GF-D8 (cell line): Measurements from ENCODE around the gene DOC2B.

ENCODE experiments used
- DNase-seq: peaks from one replicate; lab custom pipeline; 2025; lab: John Stamatoyannopoulos, UW

The DOC2B gene

DNA sequence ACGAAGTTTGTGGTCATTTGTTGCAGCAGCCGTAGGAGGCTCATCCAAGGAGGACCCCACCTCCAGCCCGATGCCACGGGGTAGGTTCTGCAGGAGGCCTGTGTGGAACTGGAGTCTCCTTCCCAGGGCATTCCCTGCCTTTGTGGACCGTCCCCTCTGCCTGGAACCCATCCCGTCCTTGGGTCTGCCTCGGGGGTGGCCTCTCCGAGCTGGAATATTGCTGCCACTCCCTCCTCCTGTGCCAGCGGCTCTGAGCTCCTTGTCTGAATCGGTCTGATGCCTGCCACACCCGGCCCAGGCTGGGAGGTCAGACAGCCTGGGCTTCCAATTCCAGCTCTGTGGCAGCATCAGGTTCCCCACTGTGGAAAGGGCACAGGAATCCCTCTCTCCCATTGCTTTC, 18.8 kb downstream of the DOC2B start:
- DNase-seq, result no peak

DNA sequence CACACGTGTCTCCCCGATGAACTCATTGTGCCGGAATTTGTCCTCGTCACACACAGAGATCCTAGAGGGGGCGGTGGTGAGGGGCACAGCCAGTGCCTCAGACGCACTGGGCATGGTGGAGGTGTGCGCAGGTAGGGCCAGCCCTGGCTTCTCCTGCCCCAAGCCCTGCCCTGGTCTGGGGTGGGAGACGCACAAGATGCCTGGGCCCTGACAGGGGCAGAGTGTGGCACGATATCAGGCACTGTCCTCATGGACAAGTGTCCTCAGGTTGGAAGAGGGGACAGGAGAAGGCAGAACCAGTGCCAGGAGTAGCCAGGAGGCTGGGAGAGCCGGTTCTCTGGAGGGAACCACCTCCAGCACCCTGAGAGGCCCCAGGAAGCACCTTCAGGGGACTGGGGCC, 20.0 kb downstream of the DOC2B start:
- DNase-seq, result no peak

DNA sequence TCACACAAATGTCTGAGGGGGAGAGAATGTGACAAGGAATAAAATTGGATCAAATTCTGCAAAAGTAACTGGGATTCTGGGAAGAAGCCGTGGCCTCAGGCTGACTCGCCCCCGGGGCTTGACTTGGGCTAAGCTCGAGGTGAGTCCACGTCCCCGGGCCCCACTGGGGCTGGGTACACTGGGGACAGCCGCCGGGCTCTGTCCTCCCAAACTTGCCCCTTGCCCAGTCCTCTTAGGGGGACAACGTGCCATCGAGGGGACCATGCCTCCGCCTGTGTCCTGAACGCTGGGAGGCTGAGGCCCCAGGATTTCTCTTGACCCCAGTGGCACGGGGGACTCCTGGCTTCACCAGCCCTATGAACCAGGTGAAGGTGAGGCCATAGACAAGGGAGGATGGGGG, 21.1 kb downstream of the DOC2B start:
- no peak for DNase-seq

DNA sequence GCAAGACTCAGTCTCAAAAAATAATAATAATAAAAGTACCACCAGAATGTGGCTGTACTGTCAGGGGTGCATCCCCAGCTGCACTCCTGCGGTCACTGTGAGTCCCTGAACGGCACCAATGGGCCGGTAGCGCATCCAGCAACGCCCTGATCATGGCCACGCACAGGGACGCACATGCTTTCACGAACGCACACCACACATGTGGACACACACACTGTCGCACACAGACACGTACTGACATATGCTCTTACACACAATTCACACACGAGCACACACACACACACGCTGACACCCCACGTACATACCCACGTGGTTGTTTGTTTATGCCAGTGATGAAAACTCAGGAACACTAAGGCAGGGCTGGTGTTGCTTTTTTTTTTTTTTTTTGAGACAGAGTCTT, 21.8 kb downstream of the DOC2B start:
- DNase-seq, result no peak

DNA sequence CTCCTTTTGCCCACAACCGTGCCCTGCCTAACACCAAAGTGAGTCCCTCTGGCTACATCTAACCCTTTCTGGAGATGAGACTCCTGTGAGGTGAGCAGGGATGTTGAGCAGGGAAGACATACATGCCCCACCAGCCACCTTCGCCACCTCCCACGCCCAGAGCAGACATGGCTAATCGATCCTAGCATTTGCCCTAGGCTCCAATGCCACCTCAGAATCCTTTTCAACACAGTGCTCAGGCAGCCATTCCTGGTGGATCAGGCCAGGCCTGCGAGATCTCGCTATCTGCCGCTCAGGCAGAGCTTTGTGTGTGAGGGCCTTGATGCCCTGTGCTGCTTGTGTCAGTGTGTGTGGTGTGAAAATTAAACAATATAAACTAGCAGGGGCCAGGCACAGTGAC, 23.1 kb downstream of the DOC2B start:
- DNase-seq, result no peak

DNA sequence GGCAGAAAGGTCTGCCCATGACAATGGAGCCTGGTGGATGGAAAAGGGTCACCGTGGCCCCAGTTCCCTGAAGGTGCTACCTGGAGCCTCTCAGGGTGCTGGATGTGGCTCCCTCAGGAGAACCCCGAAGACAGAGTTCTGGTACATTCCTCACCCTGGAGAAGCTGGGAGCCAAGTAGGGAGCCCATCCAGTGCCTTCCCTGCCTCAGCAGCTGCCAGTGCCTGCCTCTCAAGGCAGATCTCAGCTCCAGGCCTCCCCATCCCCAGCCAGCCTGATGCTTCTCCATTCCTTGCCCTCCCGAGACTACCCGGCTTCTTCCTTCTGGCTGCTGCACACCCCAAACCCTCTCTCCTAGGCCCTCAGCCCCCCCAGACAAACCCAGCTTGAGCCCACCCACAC, 23.5 kb downstream of the DOC2B start:
- no peak for DNase-seq

DNA sequence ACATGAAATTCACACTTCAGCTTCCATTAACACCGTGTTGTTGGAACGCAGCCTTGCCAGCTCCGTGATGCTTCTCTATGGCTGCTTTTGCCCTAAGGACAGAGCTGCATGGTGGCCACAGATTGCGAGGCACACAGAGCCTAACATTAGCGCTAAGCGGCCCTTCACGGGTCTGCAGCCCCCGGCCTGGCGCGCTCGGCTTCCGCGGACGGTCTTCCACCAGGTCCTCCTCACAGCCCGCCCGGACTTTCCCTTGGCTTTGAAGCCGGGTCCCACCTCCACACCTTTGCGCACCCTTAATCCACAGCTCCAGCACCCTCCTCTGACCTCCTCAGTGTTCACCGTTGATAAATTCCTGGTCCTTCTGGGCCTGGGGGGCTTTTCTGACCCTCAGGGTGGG, 24.5 kb downstream of the DOC2B start:
- no peak for DNase-seq

DNA sequence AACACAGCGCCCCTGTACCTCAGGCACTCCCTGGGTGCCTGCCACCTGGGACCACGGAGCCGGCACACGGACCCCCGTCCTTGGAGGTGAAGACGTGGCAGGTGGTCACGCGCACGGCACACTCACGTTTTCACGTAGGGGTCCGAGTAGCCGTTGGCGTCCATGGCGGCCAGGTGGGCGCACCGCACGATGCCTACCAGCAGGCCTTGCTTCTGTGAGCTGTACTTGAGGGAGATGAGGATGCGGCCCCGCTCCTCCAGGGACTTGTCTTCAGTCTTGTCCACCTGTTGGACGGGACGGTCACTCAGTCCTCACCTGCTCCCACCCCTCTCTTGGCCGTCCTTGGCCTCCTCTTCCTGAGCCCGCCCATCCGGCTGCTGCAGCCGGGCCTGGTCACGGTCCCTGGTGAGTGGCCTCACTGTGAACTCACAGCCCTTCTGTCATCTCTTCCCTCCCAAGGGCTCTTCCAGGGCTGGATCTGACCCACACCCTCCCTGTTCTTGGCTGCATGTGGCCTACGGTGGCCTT, 25.3 kb downstream of the DOC2B start:
- no peak for DNase-seq

DNA sequence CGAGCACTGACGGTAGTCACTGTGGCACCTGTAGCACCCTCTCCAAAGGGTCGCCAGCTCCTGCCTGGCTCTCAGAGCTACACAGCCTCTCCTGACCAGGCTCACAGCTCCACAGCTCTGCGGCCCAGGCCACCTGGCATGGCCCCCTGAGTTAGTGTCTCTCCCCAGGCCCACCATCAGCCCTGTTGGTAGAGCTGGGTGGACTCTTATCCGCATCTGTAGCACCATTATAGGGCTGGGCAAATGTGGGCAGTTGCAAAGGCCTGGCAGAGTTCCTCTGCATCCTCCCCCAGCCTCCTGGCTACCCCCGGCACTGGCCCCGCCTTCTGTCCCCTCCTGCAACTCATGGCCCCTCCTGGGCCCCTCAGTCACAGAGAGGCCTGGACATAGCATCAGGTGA, 25.9 kb downstream of the DOC2B start:
- DNase-seq, result no peak

DNA sequence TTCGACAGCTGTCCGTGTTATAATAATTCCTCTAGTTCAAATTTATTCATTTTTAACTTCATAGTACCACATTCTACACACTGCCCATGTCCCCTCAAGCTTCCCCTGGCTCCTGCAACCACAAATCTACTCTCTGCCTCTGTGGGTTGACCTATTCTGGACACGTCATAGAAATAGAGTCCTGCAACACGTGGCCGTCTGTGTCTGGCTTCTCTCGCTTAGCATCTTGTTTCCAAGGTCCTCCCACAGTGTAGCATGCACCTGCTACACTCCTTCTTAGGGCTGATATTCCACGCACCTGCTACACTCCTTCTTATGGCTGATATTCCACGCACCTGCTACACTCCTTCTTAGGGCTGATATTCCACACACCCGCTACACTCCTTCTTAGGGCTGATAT, 27.6 kb downstream of the DOC2B start:
- DNase-seq, result no peak

DNA sequence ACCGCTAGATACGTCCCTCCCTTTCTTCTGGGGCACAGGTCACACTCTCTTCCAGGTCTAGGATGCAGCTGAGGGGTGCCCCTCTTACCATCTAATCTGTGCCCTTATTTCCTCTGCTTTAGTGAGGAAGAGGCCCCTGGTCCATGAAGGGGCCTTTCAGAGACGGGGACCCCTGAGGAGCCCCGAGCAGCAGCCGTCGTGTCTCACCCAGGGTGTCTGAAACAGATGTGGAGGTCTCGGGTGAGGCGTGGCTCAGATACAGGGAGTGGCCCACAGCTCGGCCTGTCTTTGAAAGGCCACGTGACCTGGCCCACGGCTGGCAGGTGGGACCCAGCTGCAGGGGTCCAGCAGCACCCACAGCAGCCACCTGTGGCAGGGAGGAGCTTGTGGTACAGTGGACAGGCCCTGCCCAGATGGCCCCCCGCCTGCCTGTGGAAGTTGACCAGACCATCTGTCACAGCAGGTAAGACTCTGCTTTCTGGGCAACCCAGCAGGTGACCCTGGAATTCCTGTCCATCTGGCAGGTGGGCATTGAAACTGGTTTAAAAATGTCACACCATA, 28.5 kb downstream of the DOC2B start:
- no peak for DNase-seq

DNA sequence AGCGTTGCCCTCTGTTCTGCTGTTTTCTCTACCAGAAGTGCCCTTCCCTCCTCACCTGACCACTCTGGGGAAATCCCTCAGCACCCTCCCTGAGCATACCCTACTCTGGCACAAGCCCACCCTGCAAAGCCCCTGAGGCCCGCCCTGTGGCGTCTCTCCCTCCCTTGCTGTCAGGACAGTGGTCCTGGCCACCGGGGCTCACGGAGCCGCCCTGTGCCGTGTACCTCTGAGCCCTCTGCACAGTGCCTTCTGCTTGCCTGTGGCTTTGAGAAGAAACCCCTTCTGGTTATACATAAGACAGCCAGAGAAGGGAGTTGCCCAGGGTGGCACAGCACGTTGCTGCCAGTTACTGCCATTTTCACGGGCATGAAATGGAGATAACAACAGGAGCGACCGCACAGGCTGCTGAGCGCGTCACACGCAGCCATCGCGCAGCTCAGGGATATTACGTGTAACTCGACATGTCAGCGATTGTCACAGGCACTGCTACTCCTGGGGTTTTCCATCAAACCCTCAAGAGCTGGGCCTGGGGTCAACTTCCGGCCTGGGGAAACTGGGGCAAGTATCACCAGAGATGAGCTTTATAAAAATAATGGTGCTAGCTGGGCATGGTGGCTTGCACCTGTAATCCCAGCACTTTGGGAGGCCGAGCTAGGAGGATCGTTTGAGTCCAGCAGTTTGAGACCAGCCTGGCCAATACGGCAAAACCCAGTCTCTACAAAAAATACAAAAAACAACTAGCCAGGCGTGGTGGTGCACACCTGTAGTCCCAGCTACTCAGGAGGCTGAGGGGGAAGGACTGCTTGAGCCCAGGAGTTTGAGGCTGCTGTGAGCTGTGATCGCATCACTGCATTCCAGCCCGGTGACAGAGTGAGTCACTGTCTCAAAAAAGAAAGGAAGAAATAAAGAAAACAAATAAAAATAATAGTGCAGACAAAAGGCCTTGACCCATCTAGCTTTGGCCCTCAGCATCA, 29.3 kb downstream of the DOC2B start:
- DNase-seq, result no peak

DNA sequence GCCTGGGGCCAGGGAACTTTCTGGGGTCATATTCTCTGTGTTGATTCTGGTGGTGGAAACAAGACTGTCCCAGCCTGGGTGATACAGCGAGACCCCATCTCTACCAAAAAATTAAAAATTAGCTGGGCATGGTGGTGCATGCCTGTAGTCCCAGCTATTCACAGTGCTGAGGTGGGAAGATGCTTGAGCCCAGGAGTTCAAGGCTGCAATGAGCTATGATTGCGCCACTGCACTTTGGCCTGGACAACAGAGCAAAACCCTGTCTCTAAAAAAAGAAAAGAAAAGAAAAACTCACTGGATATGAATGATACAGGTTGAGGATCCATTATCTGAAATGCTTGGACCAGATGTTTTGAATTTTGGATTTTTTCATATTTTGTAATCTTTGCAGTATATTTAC, 30.4 kb downstream of the DOC2B start:
- DNase-seq, result no peak

DNA sequence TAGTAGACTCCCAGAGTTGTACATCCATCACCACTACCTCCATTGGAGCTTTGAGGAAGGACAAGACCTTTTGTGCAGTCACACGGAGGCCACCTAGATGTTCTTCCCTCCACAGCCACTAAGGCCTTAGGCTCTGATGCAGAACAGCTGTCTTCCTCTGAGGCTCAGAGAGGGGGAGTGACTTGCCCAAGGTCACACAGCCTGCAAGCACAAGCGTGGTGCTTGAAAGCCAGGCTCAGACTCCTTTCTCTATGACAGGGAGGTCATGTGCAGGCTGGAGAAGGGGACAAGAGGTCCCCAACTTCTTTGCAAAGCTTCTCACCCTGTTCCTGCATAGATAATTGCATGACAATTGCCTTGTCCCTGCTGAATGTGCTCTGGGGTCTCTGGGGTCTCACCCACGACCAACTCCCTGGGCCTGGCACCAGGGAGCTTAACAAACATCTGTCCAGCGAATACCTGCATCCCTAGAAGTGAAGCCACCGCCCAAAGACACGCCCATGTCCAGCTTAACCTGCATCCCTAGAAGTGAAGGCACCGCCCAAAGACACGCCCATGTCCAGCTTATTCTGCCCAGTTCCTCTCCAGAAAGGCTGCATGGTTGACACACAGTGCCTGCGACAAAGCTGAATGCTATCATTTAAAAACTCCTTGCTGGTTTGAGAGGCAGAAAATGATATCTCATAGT, 31.4 kb downstream of the DOC2B start:
- no peak for DNase-seq

DNA sequence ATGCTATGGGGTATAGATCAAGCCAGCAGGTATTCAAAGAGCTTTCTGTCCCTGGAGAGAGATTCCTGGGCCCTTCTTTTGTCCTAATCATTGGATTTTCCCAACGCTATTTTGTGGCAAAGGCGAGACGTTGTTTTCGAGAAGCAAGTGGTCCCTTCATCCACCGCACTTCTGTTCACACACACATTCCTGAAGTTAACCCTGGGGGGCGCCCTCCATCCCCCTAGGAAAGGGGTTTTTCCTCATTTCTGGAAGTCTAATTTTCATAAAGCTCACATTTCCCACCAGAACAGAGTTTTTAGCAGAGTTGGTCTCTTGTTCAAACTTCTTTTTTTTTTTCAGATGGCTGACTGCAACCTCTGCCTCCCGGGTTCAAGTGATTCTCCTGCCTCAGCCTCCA, 32.2 kb downstream of the DOC2B start:
- no peak for DNase-seq

DNA sequence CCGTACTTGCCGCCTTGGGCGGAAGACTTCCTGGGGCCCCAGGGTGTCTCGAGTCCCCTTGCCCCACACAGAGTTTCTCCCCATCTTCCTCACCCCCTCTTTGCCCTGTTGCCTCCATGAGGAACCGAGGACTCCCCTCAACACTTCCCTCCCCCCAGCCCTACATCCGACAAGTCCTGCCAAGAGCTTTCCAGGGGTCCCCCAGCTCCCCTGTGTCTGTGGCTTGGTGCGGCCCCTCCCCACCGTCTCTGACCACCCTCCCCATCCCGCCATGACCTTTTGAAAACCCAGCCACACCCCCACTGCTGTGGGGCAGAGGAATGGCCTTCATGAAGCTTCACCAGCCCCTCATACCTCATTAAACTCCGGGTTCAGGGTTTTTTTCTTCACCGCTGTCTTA, 32.7 kb downstream of the DOC2B start:
- DNase-seq, result no peak

DNA sequence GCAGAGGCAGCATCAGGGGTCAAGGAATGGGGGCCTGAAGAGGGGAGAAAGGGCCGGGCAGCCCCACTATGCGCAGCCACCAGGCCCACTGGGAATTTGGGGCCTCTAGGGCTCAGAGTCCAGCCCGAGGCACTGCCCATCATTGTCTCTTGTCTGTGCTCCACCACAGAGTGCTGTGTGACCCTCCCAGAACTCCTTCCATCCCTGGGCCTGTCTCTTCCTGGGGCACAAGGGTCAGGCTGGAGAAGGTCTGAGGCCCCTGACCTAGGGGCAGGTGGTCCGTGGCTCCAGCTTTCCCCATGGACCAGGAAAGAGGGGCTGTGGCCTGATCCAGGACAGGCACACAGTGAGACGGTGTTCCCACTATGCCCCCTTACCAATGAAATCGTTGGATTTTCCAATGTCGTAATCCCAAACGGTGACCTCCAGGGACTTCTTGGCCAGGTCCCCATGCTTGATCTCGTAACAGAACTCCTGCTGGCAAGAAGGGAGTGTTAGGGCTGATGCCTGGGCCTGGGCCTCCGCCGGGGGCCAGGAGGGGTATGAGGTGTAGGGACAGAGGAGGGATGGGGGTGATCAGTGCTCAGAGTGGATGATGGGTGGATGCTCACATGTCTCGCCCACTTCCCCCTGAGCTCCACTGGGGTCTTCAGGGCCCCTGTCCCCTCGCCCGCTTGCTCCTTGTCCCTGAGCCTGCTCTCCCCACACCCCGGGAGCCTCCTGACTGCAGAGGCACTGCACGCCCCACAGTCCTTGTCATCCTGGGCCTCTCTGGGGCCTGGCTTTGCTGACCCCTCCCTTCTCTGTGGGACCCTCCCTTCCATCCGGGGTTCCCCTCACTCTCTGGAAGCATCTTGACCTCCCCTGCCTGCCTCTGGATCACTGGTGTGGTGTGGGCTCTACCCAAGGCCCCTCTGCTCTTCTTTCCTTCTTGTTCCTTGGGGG, 33.4 kb downstream of the DOC2B start:
- no peak for DNase-seq

DNA sequence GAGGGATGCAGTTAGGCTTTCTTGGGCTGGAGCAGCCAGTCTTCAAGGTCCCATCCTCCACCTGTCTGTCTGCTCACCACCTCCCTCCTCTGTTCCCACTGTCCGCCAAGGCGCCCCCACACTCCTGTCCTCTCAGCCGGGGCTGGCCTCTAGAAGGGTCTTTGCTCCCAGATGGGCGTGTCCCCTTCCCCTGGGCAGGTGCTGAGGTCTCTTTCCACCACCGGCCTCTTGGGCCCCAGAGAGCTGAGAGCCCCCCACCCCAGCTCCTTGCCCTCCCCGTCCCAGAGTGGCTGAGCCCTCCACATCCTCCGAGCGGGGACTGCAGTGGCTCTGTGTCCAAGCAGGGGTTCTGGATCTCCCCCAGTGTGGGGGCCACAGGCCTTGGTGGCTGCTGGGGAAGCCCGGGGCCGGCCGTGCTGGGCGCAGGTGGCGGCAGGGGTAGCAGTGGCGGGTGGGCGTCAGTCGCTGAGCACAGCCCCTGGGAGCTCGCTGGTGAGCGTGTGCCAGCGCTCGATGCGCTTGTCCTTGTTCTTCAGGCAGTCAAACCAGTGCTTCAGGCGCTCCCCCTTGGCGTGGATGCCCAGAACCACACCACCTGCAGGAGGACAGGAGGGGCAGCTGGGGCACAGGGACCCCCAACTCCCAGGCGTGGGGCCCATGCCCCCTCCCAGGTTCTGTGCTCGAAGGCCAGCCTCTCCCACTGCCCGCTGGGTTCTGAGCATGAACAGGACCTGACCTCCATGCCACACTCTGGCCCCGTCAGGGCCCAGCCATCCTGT, 34.3 kb downstream of the DOC2B start:
- DNase-seq, result no peak

DNA sequence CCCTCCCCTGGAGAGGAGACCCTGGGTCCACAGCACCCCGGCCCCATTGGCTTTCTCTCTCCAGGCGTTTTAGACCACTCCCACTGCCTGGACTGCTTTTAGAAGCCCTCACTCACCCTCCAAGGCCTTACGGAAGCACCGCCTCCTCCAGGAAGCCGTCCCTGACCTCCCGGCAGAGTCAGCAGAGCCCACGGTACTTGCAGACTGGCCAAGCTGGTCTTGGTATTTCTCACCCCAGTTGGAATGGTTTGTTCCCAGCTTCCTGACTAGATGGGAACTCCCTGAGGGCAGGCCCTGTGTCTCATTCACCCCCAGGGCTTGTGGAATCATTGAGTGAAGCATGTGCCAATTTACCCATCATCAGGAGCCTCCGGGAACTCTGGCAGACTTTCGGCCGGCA, 34.9 kb downstream of the DOC2B start:
- no peak for DNase-seq

DNA sequence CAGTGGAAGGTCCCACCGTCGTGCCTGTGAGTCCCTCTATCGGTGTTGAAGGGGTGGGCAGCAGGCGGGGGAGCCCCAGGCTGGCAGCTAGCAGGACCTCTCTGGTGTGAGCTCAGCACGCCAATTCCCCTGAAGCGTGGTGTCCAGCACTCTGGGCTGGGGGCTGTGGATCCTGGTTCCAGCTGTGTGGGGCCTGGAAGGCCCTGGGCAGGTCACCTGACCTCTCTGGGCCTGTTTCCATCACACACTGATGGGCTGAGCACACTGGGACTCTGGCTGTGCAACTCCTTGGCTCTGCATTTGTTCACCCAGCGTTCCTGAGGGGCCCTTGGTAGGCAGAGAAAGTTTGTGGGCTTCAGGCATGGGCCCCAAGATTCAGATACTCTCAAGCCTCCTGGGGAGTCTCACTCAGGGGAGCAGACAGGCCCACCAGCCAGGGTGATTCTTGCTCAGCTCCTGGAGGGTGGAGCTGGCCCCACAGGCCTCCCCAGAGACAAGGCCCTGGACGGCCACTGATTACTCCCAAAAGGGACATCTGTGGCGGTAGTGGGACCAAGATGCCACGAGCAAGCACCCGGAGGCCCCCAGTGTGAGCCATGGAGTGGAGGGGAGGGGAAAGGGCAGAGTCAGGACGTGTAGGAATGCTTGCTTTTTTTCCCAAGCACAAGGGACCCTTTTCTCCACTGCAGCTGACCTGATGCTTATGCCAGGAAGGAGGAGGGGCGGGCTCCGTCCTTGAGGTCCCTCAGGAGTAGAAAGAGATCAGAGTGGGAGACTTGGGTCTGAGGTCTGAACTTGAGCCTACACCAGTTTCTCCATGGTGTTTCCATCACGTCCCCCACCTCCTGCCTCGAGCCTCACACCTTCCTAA, 35.5 kb downstream of the DOC2B start:
- no peak for DNase-seq
